GM19351 (cell line): Measurements from ENCODE around the gene IBTK.
"Not testable (repeated sequence)": the region's sequence is repeated elsewhere in the genome, so short reads cannot be mapped to it uniquely, and the experiment has no call there.

Source experiments
- ATAC-seq: cut with Tn5 transposase; IDR thresholded peaks from one replicate; pipeline ENCODE4 v1.9.1; 2021; ENCODE audit warnings: mild to moderate bottlenecking, moderate library complexity; ENCODE audit not compliant: unreplicated experiment

Gene IBTK

GRCh38 chr6:82247505-82248272 lies at the start of gene IBTK:
IBTK (minus strand) TSS chr6:82247744; CDS start chr6:82240486, 7,258 bp downstream.
- ATAC-seq, result peak; percentile 81

DNA sequence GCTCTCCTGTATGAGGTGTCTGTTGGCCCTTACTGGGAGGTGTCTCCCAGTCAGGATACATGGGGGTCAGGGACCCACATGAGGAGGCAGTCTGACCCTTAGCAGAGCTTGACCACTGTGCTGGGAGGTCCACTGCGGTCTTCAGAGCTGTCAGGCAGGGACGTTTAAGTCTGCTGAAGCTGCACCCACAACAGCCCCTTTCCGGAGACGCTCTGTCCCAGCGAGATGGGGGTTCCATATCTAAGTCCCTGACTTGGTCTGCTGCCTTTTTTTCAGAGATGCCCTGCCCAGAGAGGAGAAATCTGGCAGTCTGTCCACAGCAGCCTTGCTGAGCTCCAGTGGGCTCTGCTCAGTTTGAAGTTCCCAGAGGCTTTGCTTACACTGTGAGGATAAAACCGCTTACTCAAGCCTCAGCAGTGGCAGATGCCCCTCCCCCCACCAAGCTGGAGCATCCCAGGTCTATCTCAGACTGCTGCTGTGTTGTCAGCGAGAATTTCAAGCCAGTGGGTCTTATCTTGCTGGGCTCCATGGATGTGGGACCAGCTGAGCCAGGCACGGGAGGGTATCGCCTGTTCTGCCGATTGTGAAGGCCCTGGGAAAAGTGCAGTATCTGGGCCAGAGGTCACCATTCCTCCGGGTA lies 36.3 kb upstream of the IBTK start:
- no peak for ATAC-seq

DNA sequence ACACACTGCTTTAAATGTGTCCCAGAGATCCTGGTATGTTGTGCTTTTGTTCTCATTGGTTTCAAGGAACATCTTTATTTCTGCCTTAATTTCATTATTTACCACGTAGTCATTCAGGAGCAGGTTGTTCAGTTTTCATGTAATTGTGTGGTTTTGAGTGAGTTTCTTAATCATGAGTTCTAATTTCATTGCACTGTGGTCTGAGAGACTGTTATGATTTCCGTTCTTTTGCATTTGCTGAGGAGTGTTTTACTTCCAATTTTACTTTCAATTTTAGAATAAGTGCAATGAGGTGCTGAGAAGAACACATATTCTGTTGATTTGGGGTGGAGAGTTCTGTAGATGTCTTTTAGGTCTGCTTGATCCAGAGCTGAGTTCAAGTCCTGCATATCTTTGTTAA lies 34.0 kb upstream of the IBTK start:
- ATAC-seq, result not testable (repeated sequence)

GRCh38 chr6:82277686-82278085 lies 30.1 kb upstream of the IBTK start:
- ATAC-seq, result no peak

DNA sequence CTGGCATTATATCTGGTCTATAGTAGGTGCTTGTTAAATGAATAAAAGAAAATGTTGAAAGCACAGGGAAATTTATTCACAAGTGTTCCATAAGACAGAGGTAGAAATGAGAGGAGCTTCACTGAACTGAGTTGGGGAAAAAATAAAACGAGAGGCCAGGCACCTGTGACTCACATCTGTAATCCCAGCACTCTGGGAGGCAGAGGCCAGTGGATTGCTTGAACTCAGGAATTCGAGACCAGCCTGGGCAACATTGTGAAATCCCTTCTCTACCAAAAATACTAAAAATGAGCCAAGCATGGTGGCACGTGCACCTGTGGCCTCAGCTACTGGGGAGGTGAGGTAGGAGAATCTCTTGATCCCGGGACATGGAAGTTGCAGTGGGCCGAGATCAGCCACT lies 28.1 kb upstream of the IBTK start:
- ATAC-seq, result no peak

- no peak for ATAC-seq
Observed at GRCh38 chr6:82273295-82273694, 25.8 kb upstream of the IBTK start.

DNA sequence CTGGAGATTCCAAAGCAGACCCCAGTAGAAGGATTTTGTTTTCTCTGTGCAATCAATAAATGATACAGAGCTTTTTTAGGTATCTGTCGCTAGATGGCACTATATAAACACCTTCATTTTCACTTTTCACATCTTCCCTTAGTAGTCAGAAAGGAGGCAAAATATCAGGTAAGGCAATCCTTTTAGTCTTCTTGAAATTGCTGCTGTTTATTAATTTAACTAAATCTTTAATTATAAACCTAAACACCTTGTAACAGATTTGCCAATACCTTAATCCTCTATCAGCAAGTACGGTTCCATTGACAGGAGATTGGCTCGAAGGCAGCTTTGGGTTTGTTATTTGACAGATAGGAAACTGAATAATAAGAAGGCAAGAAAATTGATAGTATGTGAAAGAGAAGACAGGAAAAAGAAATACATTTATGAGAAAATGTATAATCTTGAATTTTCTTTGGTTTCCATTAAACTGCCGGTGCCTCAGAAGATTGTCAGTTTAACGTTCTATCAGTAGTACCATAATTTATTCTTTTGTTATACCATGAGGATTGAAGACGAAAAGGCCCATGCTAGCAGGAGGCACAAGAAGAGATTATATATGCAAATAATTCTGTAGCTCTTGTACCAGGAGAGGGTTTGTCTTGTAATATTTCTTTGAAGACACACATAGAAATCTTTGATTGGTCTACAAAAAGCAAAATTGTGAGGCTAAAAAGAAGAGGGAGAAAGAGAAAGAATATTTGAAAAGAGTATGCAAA lies 23.5 kb upstream of the IBTK start:
- ATAC-seq, result peak; percentile 66

DNA sequence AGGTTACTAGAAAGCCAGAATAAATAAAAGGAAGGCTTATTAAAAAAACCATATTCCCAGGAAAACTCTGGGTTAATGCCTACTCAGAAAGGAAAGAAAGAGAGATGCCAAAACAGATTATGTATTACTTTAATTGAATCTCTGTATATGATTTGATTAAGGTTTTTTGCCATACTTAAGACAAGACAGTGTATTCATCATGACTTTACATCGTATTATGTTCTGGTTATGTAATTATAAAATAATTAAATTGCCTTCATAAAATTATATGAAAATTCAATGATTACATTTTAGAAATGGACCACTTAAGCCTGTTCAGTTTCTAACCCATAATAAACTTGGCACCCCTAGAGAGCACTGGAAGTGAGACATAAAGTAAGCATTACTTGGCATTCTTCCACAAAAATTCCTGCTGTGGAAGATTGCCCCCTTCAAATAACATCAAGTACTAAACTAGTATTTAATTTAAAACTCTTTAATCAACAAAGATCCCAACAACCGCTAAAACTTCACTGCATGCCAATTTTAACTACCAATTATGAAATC lies 20.8 kb upstream of the IBTK start:
- no peak for ATAC-seq

DNA sequence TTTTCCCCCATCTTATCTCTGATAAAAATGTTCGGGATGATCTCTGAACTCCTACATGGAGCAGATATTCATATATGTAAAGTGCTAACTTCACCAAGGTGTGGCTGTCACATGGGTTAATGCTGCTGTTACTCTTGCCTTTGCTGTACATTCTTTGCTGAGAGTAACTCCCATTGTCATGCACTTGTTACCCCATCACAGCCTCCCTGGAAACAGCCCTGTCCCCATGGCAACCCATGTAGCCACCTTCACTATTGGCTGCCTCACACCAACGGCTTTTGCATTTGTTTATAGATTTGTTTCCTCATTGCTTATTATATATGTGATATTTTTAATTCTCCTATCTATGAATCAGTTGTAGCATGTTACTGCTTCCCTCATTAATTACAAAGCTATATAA lies 17.3 kb upstream of the IBTK start:
- peak; percentile 51 for ATAC-seq

DNA sequence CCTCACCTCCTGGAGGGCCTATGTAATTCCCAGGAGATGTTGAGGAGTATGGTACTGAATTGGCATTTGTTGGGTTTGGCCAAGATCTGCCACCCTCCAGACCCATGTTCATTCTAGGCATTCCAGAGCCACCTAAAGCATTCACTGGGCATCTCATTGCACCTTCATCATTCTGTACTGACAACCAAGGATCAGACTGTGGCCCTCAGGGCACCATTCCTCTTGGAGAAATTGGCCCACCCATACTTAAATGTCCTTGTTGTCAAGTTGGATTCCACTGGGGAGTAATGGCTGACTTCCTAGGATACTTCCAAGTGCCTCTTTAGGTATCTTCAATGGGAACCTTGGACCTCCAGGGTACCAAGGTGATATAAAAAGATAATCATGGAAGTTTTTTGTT lies 16.8 kb upstream of the IBTK start:
- no peak for ATAC-seq

GRCh38 chr6:82263916-82264315 lies 16.4 kb upstream of the IBTK start:
- no peak for ATAC-seq

- ATAC-seq, result no peak
Observed at GRCh38 chr6:82260997-82261732, 13.6 kb upstream of the IBTK start.

GRCh38 chr6:82259389-82259788 lies 11.8 kb upstream of the IBTK start:
- ATAC-seq, result no peak

- no peak for ATAC-seq
Observed at GRCh38 chr6:82257088-82257774, 9.7 kb upstream of the IBTK start.

- ATAC-seq, result not testable (repeated sequence)
Observed at GRCh38 chr6:82254722-82255121, 7.2 kb upstream of the IBTK start.

DNA sequence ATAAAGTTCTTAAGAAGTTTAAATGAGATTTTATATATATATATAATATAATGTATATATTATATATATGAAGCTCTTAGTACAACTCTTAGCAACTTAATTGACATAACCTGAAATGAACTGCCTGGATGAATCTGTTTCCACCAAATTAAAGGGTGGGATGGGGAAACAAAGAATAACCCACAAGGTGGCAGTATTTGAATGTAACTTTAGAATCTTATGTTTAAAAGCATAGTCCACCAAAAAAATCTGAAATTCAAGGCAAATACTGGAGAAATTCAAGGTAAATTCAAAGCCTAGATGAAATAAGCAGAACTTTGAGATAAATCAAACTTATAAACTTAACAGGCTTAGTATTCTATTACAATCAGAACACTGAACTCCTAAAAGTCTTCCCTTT lies 4.4 kb upstream of the IBTK start:
- no peak for ATAC-seq

GRCh38 chr6:82249381-82250253 lies 2.1 kb upstream of the IBTK start:
- ATAC-seq, result no peak

GRCh38 chr6:82248273-82248735 lies 760 bp upstream of the IBTK start:
- peak; percentile 35 for ATAC-seq

DNA sequence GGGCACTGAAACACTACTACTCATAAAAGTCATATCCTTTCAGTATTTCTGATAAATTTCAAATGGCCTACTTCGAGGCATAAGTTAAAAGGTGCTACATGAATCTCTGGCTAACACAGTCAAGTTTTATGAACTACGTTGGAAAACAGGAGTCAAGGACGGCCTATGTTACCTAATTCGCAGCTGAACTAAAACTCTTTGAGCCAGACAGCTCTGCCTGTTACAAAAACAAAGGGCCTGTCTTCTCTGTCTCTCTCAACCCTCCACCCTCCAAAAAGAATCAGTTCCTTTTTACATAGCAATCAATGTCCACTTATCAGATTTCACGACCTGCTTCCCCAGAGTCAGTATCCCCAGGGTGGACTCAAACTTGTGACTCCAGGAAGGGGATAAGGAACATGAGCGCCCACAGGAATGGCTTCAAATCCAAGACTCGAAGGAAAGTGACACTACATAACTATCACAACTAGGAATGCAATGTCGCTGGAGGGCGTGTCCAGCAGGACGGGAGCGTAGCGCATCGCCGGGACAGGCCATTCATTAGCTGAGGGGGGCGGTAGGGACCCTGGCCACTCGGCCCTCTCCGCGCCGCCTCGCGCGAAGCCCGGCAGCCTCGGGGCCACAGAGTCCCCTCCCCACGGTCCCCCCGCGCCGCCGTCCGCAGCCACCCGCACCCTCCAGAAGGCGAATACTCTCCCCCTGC lies 591 bp downstream of the IBTK start:
- ATAC-seq, result peak; percentile 39
